Inferior parietal cortex (tissue), 1 donor: ENCODE data around the gene PLPPR3.

ENCODE experiments used
- DNase-seq: peaks from one replicate; pipeline ENCODE4 v3.0.0-alpha.2; 2016; ENCODE audit errors: extremely low spot score

PLPPR3 gene

DNA sequence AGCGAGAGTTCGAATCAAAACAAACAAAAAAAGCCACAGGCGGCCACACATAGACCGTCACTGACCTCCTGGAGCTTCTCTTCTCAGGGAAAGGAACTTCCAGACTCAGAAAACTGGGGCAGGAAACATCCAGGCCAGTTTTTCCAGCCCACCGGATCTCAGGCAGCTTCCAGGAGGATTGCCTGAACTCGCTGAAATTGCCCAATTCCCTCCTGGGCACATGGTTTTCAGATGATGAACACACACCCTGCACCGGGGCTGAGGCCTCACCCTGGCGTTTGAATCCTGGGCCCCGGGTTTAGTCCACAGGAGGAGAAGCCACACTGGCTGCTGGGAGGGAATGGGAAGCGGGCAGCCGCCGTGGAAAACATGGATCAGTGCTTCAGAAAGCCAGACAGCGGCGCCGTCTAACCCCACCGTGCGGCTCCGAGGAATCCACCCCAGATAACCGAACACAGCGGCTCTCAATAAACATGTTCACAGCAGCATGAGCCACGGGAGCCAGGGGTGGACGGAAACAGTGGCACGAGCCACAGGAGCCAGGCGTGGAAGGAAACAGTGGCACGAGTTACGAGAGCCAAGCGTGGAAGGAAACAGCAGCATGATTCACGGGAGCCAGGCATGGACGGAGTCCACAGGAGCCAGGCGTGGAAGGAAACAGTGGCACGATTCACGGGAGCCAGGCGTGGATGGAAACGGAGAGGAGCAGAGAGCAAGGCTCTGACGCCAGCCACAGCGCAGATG lies 42.7 kb downstream of the PLPPR3 start:
- no peak for DNase-seq

DNA sequence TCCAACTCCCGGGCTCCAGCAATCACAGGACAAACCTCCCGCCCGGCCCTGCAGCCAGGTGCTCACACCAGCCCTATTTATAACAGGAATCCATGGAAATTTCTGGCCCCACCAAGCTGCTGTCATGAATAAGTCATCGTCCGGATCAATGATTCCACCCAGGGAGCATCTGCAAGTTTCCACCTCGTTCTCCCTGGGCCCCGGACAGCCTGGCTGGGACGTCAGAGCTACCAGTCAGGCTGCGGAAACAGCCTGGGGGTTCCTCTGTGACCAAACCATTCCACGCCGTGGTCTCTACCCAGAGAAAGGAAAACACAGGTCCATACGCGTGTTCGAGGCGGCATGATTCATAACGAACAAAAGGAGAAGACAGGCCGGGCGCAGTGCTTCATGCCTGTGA lies 45.2 kb downstream of the PLPPR3 start:
- no peak for DNase-seq

DNA sequence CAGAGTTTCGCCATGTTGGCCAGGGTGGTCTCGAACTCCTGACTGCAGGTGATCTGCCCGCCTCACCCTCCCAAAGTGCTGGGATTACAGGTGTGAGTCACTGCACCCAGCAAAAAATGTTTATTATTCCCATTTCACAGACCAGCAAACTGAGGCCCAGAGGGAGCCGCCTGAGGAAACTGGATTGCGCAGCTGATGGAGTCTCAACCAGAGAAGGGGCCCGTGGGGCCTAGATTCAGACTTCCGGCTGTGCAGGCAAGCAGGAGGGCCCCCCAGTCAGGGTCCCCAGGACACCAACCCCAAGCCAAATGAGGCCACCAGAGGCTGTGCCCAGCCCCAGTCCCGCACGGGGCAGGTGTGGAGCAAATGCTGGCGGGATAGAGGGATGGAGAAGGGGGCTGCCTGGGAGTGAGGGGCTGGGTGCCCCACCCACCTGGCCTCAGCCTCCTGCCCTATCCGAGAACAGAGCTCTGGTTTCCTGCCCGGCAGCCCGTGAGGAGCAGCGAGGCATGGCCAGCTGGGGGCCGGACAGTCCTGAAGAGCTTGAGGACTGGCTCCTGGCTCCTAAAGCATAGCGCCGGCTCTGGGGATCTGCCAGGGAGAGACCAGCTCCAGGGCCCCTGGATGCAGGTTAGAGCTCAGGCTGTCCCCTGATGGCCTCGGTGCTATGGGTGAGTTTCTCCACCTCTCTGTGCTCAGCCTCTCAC lies 48.9 kb downstream of the PLPPR3 start:
- DNase-seq = no peak

DNA sequence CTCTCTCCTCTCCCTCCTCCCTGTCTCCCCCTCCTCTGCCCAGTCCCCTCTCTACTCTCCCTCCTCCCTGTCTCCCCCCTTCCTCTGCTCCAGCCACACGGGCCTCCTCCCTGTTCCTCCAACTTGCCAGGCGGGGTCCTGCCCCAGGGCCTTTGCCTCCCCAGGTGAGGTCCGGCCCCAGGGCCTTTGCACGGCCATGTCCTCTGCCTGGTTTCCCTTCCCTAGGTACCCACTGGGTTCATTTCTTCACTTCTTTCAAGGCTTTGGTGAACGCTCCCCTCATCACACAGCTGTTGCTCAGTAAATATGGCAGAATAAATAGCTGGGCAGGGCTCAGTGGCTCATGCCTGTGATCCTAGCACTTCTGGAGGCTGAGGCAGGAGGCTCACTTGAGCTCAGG lies 49.7 kb downstream of the PLPPR3 start:
- no peak for DNase-seq

DNA sequence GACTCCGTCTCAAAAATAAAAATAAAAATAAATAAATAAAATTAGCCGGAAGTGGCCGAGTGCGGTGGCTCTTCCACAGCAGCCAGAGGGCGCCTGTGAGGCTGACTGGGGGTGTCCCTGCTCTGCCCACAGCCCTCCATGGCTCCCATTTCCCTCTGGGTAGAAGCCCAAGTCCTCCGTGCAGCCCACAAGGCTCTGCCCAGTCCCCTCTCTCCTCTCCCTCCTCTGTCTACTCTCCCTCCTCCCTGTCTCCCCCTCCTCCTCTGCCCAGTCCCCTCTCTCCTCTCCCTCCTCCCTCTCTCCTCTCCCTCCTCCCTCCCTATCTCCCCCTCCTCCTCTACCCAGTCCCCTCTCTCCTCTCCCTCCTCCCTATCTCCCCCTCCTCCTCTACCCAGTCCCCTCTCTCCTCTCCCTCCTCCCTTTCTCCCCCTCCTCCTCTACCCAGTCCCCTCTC lies 50.4 kb downstream of the PLPPR3 start:
- DNase-seq = no peak

DNA sequence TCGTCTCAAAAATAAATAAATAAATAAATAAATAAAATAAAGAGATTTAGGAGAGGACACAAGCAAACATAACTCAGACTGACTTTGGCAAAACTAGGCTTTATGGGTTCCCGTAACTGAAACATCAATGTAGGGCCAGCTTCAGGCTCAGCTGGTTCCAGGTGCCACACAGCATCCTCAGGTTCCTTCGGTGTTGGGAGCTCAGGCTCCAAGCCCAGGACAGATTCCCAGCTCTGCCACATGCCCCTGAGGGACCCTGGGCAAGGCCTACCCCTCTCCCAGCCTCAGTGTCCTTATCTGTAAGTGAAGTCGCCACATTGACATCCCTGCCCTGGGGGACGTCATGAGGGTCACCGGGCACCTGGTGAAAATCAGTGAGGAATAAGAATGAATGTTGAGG lies 52.1 kb downstream of the PLPPR3 start:
- no peak for DNase-seq

DNA sequence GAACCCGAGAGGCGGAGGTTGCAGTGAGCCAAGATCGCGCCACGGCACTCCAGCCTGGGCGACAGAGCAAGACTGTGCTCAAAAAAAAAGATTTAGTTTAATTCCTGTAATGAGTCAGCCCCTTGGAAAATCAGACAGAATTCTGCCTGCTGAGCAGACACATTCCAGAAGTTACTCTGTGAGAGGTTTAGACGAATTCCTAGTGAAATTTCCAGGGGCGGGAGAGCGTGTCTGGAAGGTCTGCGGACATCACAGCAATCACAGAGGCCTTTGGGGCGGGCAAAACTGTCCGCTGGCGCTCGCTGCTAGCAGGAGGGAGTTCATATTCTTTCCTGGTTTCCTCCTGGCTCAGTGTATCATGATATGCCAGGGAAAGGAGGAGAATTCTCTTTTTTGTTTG lies 53.3 kb downstream of the PLPPR3 start:
- DNase-seq = no peak

DNA sequence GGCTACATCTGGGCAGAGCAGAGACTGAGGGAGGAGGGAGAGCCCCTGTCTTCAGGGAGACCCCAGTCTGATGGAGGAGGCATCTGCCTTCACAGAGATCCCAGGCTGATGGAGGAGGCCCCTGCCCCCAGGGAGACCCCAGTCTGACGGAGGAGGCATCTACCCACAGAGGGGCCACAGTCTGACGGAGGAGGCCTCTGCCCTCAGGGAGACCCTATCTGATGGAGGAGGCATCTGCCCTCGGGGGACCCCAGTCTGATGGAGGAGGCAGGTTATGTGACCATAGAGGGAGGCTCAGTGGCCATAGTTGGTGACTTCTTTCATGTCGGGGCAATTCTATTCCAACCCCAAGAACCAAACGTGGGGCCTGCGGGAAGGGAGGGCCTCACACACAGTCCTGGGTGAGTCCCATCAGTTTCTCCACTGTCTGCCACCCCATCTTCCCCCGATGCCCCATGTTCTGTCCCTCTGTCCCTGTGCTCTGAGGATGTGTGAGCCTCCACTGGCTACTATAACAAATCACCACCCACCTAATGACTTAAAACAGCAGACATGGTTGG lies 56.5 kb downstream of the PLPPR3 start:
- DNase-seq = no peak

DNA sequence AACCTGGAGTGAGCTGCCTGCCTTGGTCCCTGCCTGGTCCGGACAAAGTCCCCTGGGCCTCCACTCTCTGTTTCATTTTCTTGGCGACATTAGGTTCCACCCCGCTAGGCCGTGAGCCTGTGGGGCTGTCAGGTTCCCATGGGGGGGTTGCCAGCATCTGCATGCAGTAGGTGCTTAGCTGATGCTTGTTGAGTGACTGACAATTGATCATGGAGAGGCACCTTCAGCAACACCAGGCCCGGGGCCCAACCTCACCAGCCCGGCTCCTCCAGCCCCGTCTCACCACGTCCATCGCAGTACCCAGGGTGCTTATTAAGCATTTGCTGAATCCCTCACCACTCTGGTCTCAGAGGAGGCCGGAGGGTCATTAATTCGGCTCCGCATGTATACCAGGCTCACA lies 57.5 kb downstream of the PLPPR3 start:
- no peak for DNase-seq

DNA sequence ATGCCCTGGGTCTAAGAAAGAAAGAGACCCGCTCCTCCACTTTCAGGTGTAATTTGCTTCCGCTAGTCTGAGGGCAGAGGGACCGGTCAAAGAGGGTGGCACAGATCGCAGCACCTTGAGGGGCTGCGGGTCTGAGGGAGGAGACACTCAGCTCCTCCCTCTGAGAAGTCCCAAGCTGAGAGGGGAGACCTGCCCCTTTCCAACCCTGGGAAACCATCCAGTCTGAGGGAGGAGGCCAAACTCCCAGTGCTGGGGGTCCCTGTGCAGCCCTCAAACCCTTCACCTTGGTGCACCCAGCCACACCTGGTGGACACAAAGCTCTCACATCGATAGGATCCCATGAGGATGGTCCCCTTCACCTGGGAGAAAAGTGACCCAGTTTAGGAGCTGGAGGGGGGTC lies 57.9 kb downstream of the PLPPR3 start:
- DNase-seq = no peak

DNA sequence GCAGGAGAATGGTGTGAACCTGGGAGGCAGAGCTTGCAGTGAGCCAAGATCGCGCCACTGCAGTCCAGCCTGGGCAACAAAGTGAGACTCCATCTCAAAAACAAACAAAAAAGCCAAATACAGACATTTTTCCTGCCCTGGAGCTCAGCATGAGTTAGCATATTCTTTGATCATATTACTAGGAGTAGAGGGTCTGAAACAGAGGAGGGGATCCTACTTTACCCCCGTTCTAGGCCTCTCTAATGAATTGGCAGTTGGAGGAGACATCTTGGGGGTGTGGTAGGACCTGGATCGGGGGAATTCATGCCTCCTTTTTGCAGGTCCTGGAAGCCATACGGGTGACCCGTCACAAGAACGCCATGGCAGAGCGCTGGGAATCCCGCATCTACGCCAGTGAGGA lies 58.6 kb downstream of the PLPPR3 start:
- no peak for DNase-seq
